Heart left ventricle (tissue), 16 donors: Measurements from ENCODE around the gene DRAM1. TPM values are rescaled to one million over a fixed set of nuclear protein-coding genes. Genes with fewer than 3 reads are reported as not detected.

Experiments
- ATAC-seq, 4 donors: fragments of 200-7000 bp; cut with Tn5 transposase; one replicate each; pipeline ENCODE4 v1.9.1; 2020 to 2022; ENCODE audit warnings: moderate library complexity in 4 of 4, mild to moderate bottlenecking in 3 of 4, moderate number of reproducible peaks in 1 of 4
- DNase-seq, 5 donors: peaks; one replicate each; pipeline ENCODE4 v3.0.0-alpha.2; 2020
- H3K27ac ChIP-seq, 12 donors: fragments of 200-600 bp; sonication (generic) in 4 of 12; one replicate each; pipeline versions ENCODE4 v1.5.0 to v1.8.0; 2016 to 2022; ENCODE audit warnings: mild to moderate bottlenecking in 2 of 12
- H3K27me3 ChIP-seq, 9 donors: fragments of 200-600 bp; sonication (generic) in 2 of 9; one replicate each; pipeline versions ENCODE4 v1.5.1 to v1.8.0; 2016 to 2022; ENCODE audit warnings: mild to moderate bottlenecking in 3 of 9
- H3K36me3 ChIP-seq, 9 donors: fragments of 200-600 bp; sonication (generic) in 2 of 9; one replicate each; pipeline versions ENCODE4 v1.5.0 to v1.8.0; 2018 to 2022; ENCODE audit warnings: mild to moderate bottlenecking in 2 of 9
- H3K4me1 ChIP-seq, 12 donors: fragments of 200-600 bp; sonication (generic) in 4 of 12; one replicate each; pipeline versions ENCODE4 v1.5.0 to v1.8.0; 2016 to 2022; ENCODE audit warnings: mild to moderate bottlenecking in 3 of 12
- H3K4me3 ChIP-seq, 12 donors: fragments of 200-600 bp; sonication (generic) in 4 of 12; one replicate each; pipeline versions ENCODE4 v1.5.0 to v1.8.0; 2017 to 2022; ENCODE audit warnings: mild to moderate bottlenecking in 9 of 12, moderate library complexity in 4 of 12
- H3K9me3 ChIP-seq, 12 donors: fragments of 200-600 bp; sonication (generic) in 4 of 12; one replicate each; pipeline versions ENCODE4 v1.5.0 to v1.8.0; 2016 to 2022; ENCODE audit warnings: mild to moderate bottlenecking in 1 of 12
- CTCF ChIP-seq, 12 donors: fragments of 200-600 bp; sonication (generic) in 4 of 12; IDR thresholded peaks; one replicate each; pipeline versions ENCODE4 v1.5.0 to v1.8.0; 2018 to 2022; ENCODE audit warnings: antibody characterized with exemption in 12 of 12, mild to moderate bottlenecking in 5 of 12
- POLR2A ChIP-seq, 2 donors: fragments of 450-650 bp; IDR thresholded peaks; one replicate each; pipeline ENCODE4 v1.6.1; 2017; ENCODE audit warnings: antibody characterized with exemption in 2 of 2, mild to moderate bottlenecking in 2 of 2, moderate library complexity in 2 of 2
- WGBS, 4 donors: extraction: QIAGEN DNeasy Blood & Tissue Kit in 2 of 4; methylation state at CpG; one replicate each; pipeline versions ENCODE4 v1.1.5 to v1.1.7; 2013 to 2018; 5-methylcytosine and 5-hydroxymethylcytosine counted together
- intact Hi-C, 10 donors: fragments of 100-400 bp; cut with DNase I; formaldehyde crosslinking; loops; one replicate each; pipeline versions ENCODE4 v1.11.1 to v1.14.2; 2022
- polyA plus RNA-seq, 2 donors: library from polyadenylated mRNA; stranded (reverse); fragments of 200-250 nt; gene quantifications; one replicate each; pipeline ENCODE4 v1.2.3, GENCODE V29; 2013
- total RNA-seq, 9 donors: library from RNA; depleted of rRNA in 2 of 9; stranded (reverse); fragments of >200 nt in 2 of 9; fragmentation: NEBNext Ultra II Directional in 3 of 9; extraction: Animal tissue kit (Norgen Biotek cat#: 25700) in 3 of 9; gene quantifications; one replicate each; pipeline versions ENCODE4 v1.1.0 to v1.2.4, GENCODE V29; 2016 to 2023
- donor health status: ischemic (EF 13 %, LVEDD 7.1; RV severe dilation, severe dysfunction).
- donor health status: healthy with polysubstance abuse.
- donor health status: DM: no; HTN: yes; CAD: no.
- donor health status: DM: no; HTN: no; CAD: no.
- donor health status: ischemic (EF 25% LVEDD 6.9; RV normal size, moderate dysfunction).
- donor health status: ischemic (EF 25% LVEDD 5.7; RV mildly dilated, moderate dysfunction).
- donor health status: healthy.
- donor health status: DM: yes; HTN: yes; CAD: no.
- donor health status: ischemic (EF 35%, LVEDD 5.7; RV mildly dilated, moderate dysfunction).
- donor health status: nonischemic (EF 11% LVEDD 7.7; RV severe dilation, severe dysfunction).
- donor health status: DM: yes; HTN: yes; CAD: no.
- donor health status: PGD.
- donor health status: ischemic (EF 29% LVEDD 5.4; RV normal size, mild dysfunction).
- donor health status: nonischemic (EF 23%, LVEDD 6.1; RV moderate dilation, normal function).

DRAM1 gene
- total and polyA plus RNA-seq, 11 donors: 2.9 to 40.7 (median 4.3) TPM

GRCh38 chr12:101967506-101967905, 90.1 kb downstream of the DRAM1 start:
- Histone ChIP-seq H3K36me3 (no peaks in the 10 kb centered on the region), H3K4me1 (no peaks in the 10 kb centered on the region), H3K9me3 (peaks cover 0 to 9% (median 0%) of the 10 kb centered on the region in 12 donors), H3K27ac (no peak overlapping the region), H3K27me3 (no peaks in the 10 kb centered on the region), H3K4me3 (no peak overlapping the region)
- WGBS, 4 donors: 65 to 82% (median 76%) methylated on average over 4 of the region's 4 CpGs
- TF ChIP-seq CTCF (IDR thresholded peaks at IDR 0.05) (no peak), POLR2A (IDR thresholded peaks at IDR 0.05) (no peak)
- ATAC-seq (no peak), DNase-seq (no peak)
- intact Hi-C loops: no loop called here

- H3K27me3 ChIP-seq: no peaks in the 10 kb centered on the region
- 69 to 86% (median 79%) methylated on average over 1 of the region's 1 CpG for WGBS, 4 donors
- DNase-seq (no peak), ATAC-seq (no peak)
- H3K27ac ChIP-seq: no peak overlapping the region
- no peak overlapping the region for H3K4me3 ChIP-seq
- no peaks in the 10 kb centered on the region for H3K4me1 ChIP-seq
- peaks cover 0 to 9% (median 0%) of the 10 kb centered on the region in 12 donors for H3K9me3 ChIP-seq
- H3K36me3 ChIP-seq: no peaks in the 10 kb centered on the region
- no peak for TF ChIP-seq CTCF (IDR thresholded peaks at IDR 0.05)
- TF ChIP-seq POLR2A (IDR thresholded peaks at IDR 0.05): no peak
- intact Hi-C loops: no loop called here
Measured at GRCh38 chr12:101968770-101969169, 91.4 kb downstream of the DRAM1 start.

Other genes with a start within 250 kb of the DRAM1 start
- gene CHPT1, start 179.9 kb upstream of the DRAM1 start, total RNA-seq: 100 to 1,000 TPM in 4 of 9 donors, 10 to 100 TPM in 5; 84.2 to 208 (median 98.9) TPM
- gene CHPT1, start 179.9 kb upstream of the DRAM1 start, polyA plus RNA-seq: 100 to 1,000 TPM in 1 of 2 donors, 10 to 100 TPM in 1; 73.5 to 170 TPM
- gene SYCP3, start 138.1 kb upstream of the DRAM1 start, total RNA-seq: not detected
- gene SYCP3, start 138.1 kb upstream of the DRAM1 start, polyA plus RNA-seq: under 1 TPM in 1 of 2 donors, not detected in 1; 0.04 TPM
- 10 to 100 TPM; 23.5 to 61.2 (median 45.9) TPM for gene GNPTAB, start 46.6 kb upstream of the DRAM1 start, total RNA-seq
- 10 to 100 TPM; 18.0 to 24.0 TPM for gene GNPTAB, start 46.6 kb upstream of the DRAM1 start, polyA plus RNA-seq
- 10 to 100 TPM; 34.8 to 65.5 (median 40.9) TPM for gene WASHC3, start 184.4 kb downstream of the DRAM1 start, total RNA-seq
- gene WASHC3, start 184.4 kb downstream of the DRAM1 start, polyA plus RNA-seq: 10 to 100 TPM; 49.2 to 58.1 TPM
- 10 to 100 TPM in 8 of 9 donors, 1 to 10 TPM in 1; 7.6 to 26.2 (median 16.1) TPM for gene NUP37, start 242.5 kb downstream of the DRAM1 start, total RNA-seq
- 10 to 100 TPM in 1 of 2 donors, 1 to 10 TPM in 1; 9.0 to 18.9 TPM for gene NUP37, start 242.5 kb downstream of the DRAM1 start, polyA plus RNA-seq
- 1 to 10 TPM in 2 of 9 donors, under 1 TPM in 6, not detected in 1; 0.25 to 2.3 (median 0.49) TPM for gene PARPBP, start 242.6 kb downstream of the DRAM1 start, total RNA-seq
- under 1 TPM; 0.19 to 0.54 TPM for gene PARPBP, start 242.6 kb downstream of the DRAM1 start, polyA plus RNA-seq